Left kidney (tissue), 2 donors: ENCODE data around the gene CCDC97. TPM values are rescaled to one million over a fixed set of nuclear protein-coding genes. Genes with fewer than 3 reads are reported as not detected.
A peak's percentile ranks its signal among the peaks of the same experiment; 100 is the strongest.

Source experiments
- DNase-seq: peaks from one replicate; pipeline ENCODE4 v3.0.0-alpha.2; 2013
- polyA plus RNA-seq: library from polyadenylated mRNA; unstranded; fragments of 120-200 nt; gene quantifications from one replicate; pipeline ENCODE4 v1.2.1, GENCODE V29; 2013; ENCODE audit not compliant: insufficient read length

Gene CCDC97
- polyA plus RNA-seq, 1 donor, result 31.0 TPM

- DNase-seq, result no peak
These were observed 12.2 kb upstream of the CCDC97 start for GRCh38 chr19:41297628-41298347.

GRCh38 chr19:41298348-41298964 is 11.5 kb upstream of the CCDC97 start:
- DNase-seq, result no peak

- no peak for DNase-seq
These were observed 10.8 kb upstream of the CCDC97 start for GRCh38 chr19:41299046-41299754.

- DNase-seq, result no peak
These were observed 10.2 kb upstream of the CCDC97 start for GRCh38 chr19:41299755-41300089.

DNA sequence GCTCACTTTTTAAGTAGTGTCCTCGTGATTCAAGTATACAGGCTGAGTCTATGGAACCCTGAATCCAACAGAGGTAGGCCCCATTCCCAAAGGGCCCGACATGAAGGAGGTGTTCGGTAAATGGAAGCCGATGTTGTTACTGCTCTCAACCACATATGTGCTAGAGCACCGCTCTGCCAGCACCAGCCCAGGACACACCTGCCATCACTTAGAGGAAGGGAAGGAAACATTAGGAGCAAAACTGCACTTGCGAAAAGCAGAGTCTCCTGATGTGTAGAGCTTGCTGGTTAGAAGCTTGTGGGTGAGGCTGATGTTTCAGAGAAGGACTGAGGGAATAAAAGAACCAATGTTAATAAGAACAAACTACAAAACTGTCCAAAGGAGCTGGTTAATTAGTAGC is 9.4 kb upstream of the CCDC97 start:
- DNase-seq, result no peak

DNA sequence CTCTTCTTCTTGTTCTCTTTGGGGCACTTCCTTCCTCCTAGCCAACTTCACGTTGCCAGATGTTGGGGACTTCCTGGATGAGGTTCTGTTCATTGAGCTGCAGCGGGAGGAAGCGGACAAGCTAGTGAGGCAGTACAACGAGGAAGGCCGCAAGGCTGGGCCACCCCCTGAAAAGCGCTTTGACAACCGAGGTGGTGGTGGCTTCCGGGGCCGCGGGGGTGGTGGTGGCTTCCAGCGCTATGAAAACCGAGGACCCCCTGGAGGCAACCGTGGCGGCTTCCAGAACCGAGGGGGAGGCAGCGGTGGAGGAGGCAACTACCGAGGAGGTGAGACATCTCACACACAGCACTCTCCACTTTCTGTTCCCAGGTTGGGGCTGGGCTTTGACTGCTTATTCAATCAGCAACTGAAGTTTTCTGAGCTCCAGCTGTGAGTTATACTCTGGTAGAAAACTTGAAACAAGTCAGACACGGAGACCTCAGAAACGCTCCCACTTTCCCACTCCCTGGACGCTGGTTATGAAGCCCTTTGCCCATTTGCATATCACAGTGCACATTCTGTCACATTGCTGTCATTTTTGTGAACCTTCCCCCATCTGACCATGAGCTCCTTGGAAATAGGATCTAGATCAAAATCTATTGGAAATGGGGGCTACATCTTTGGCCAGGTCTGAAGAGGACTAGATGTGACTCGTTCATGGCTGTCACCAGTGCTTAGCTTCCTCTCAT is 7.2 kb upstream of the CCDC97 start:
- DNase-seq, result no peak

- DNase-seq, result no peak
These were observed 6.0 kb upstream of the CCDC97 start for GRCh38 chr19:41303954-41304353.

DNA sequence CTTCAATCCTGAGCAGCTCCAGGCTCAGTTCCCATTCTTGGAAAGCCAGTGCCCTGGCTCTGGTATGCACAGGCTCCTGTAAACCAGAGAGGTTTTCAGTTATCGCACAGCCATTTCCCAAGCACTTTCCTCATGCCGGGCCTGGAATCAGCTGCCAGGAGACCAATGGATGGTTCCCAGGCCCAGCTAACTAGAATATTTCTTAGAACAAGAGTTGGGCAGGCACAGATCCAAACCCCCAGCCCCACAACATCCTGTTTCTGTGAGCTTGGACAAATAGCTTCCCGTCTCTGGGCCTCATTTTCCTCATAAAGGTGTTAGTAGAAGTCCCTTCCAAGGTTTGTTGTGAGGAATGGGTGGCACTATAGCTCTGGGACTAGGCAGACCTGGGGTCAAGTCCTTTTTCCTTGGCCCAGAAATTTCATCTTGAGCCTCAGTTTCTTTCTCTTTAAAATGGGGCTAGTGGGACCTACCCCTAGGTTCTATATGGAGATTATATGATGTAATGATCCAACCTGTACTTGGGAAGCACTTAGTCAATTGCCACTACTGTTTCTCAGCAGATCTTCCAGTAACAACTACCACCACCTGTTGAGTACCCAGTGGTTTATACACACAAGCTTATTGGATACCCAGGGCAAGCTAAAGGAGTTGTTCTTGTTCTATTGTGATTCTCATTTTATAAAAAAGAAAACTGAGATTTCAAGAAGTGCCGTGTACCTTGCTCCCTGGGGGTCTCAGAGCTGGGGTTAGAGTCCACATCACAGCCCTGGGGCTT is 5.1 kb upstream of the CCDC97 start:
- no peak for DNase-seq

- no peak for DNase-seq
These were observed 3.8 kb upstream of the CCDC97 start for GRCh38 chr19:41305927-41306793.

GRCh38 chr19:41307090-41307875 is 2.7 kb upstream of the CCDC97 start:
- DNase-seq, result no peak

DNA sequence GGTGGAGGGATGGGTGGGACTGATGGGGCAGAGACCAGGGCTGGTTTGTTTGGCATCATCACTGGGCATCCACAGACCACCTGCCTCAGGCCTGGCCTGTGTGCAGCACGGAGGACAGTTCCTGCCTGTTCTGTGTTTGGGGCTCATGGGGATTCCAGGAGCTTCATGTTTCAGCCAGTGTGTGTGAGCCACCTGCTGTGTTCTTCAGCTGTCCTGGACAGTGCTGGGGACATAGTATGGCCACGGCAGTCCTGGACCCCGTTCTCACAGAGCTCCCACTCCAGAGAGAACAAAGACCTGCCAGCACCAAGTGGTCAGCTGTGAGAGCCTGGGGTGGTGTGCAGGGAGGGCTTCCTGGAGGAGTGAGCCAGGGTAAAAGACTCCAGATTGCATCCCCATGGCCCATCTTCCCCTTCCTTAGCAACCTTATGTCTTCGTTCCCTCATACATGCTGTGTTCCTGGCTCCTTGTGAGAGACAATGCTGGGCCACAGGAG is 2.0 kb upstream of the CCDC97 start:
- DNase-seq, result no peak

- DNase-seq, result peak; percentile 92
These were observed 1.4 kb upstream of the CCDC97 start for GRCh38 chr19:41308450-41309179.

DNA sequence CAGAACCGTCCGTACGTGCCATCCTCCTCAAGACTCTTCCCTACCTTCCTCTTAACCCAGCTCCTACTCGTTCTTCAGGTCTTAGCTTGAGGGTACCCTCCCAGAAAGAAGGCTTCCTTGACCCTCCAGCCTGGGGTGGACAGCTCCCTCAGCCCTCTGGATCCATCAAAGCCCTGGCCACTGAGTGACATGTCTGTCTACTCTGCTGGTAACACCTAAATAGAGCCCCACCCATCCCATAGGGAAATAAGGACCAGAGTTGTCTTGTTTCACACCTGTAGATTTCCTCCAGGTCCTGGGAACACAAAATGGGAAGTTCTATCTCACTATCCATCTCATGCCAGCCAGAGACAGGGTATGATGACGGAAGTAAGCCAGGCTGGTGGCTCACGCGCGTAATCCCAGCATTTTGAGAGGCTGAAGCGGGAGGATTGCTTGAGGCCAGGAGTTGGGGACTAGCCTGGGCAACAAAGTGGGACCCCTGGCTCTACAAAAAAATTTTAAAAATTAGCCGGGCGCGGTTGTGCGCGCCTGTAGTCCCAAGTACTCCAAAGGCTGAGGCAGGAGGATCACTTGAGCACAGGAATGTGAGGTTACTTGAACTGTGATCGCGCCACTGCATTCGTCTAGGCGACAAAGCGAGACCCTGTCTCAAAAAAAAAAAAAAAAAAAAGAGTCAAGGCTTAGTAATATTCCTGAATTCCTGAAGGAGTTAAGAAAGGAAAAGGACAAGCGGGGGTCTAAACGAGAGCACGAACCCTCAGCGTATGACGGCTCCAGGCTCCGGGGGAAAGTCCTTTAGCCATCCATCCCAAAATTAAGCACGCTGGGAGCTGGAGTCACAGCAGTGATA is 566 bp upstream of the CCDC97 start:
- DNase-seq, result no peak

- no peak for DNase-seq
These were observed 1.1 kb downstream of the CCDC97 start for GRCh38 chr19:41311072-41311471.

DNA sequence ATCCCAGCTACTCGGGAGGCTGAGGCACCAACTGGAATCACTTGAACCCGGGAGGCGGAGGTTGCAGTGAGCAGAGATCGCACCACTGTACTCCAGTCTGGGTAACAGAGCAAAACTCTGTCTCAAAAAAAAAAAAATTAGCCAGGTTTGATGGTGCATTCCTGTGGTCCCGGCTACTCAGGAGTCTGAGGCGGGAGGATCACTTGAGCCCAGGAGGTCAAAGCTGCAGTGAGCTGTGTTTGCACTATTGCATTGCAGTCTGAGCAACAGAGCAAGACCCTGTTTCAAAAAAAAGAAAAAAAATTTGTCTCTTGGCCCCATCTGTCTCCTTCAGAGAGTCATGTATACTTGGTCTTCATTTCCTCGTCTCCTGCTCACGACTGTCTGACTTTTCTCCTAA is 1.6 kb downstream of the CCDC97 start:
- DNase-seq, result no peak

DNA sequence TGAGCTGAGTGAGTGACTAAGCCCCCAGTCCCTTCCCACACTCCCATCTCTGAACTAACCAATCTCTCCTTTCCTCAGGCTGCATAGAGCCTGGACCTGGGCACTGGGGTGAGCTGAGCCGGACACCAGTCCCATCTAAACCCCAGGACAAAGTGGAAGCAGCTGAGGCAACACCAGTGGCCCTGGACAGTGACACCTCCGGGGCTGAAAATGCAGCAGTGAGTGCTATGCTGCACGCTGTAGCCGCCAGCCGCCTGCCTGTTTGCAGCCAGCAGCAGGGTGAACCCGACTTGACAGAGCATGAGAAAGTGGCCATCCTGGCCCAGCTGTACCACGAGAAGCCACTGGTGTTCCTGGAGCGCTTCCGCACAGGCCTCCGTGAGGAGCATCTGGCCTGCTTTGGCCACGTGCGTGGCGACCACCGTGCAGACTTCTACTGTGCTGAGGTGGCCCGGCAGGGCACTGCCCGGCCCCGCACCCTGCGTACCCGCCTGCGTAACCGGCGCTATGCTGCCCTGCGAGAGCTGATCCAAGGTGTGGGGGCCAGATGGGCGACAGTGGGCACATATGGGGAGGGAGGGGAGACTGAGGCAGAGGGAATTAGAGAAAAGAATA is 6.4 kb downstream of the CCDC97 start:
- DNase-seq, result no peak

DNA sequence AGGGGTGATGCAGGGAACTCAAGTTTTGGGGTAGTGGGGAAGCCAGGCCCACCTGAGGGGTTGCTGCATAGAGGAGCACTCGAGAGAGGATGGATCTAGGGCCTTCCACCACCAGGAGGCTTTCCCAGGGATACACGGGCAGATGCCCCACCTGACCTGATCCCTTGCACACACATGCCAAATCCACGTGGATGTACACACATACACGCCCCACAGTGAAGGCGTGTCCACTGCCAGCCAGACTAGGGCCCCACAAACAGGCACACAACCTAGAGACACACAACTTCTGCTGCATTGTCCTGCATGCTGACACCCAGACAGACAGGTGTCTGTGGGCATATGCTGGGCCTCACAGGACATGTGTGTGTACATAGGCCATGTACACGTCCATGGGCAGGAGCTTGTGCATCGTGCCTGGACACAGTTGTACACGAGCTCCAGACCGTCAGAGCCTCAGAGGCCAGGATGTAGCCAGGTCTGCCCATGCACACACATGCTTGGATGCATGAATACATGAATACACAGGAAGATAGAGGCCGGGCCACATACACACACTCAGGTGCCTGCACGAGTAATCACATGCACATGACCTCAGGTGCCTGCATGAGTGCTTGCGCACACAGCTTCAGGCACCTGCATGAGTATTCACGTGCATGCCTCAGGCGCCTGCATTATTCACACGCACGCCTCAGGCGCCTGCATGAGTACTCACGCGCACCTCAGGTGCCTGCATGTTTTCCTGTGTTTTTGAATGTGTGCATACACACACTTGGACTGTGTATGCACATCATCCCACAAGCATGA is 8.9 kb downstream of the CCDC97 start:
- no peak for DNase-seq
